ENCODE measurements around the gene ADRB2. TPM values are rescaled to one million over a fixed set of nuclear protein-coding genes. Genes with fewer than 3 reads are reported as not detected.
"Not testable (repeated sequence)": the region's sequence is repeated elsewhere in the genome, so short reads cannot be mapped to it uniquely, and the experiment has no call there.

Gene ADRB2
- total RNA-seq, 2 donors from 2014 or later, result 0.94 to 1.2 TPM

DNA sequence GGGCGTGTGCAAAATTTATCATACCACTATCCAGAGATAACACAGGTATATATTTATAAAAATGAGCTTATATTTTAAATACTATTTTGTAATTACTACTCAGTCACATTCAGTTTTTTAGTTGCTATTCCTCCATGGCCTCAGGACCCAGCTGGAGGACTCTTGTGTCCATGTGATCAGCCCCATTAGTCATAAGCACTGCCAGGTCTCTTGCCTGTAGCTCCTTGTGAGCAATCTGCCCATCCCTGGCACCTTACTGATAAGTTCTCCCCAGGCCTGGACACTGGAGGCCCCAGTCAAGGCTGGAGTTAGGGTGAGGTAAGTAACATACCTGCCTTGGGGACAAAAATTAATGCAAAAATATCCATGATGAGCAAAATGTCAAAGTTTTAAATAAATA is 29.5 kb upstream of the ADRB2 start:
- Histone ChIP-seq H3K27ac (no peak overlapping the region), H3K9ac (ENCODE audit: low read depth in 2 of 2, low read length in 2 of 2) (no peak overlapping the region), H3K4me3 (no peak overlapping the region), H3K36me3 (no peaks in the 10 kb centered on the region), H3K4me1 (no peaks in the 10 kb centered on the region), H3K27me3 (no peaks in the 10 kb centered on the region), H3K9me3 (no peaks in the 10 kb centered on the region)
- intact Hi-C loops (cut with DNase I), result no loop called here
- TF ChIP-seq, protein P1, sequence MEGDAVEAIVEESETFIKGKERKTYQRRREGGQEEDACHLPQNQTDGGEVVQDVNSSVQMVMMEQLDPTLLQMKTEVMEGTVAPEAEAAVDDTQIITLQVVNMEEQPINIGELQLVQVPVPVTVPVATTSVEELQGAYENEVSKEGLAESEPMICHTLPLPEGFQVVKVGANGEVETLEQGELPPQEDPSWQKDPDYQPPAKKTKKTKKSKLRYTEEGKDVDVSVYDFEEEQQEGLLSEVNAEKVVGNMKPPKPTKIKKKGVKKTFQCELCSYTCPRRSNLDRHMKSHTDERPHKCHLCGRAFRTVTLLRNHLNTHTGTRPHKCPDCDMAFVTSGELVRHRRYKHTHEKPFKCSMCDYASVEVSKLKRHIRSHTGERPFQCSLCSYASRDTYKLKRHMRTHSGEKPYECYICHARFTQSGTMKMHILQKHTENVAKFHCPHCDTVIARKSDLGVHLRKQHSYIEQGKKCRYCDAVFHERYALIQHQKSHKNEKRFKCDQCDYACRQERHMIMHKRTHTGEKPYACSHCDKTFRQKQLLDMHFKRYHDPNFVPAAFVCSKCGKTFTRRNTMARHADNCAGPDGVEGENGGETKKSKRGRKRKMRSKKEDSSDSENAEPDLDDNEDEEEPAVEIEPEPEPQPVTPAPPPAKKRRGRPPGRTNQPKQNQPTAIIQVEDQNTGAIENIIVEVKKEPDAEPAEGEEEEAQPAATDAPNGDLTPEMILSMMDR (IDR thresholded peaks at IDR 0.05), result no peak
- no peak for DNase-seq

DNA sequence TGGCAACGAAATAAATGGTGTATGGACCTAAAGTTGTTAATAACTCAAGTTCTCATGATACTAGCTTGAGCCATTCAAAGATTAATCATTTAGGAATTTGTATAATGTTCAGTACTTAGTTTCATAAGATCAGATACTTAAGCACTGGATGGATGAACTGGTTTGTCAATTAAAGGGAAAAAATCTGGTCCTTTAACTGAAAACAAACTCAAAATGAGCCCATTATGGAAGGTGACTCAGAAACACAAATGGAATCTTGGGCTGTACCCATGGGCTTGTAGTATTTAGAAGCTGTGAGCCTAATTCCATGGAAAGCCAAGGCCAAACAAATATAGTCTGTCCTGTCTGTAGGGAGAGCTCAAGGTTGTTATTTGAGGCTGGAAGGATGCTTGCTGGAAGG is 27.6 kb upstream of the ADRB2 start:
- no peaks in the 10 kb centered on the region for H3K27me3 ChIP-seq
- no peak for DNase-seq
- no peak overlapping the region for H3K4me3 ChIP-seq
- TF ChIP-seq, protein P1 (IDR thresholded peaks at IDR 0.05), result no peak
- H3K27ac ChIP-seq, result no peak overlapping the region
- H3K9ac ChIP-seq (ENCODE audit: low read depth in 2 of 2, low read length in 2 of 2), result no peak overlapping the region
- intact Hi-C loops (cut with DNase I), result no loop called here
- H3K36me3 ChIP-seq, result no peaks in the 10 kb centered on the region
- no peaks in the 10 kb centered on the region for H3K4me1 ChIP-seq
- H3K9me3 ChIP-seq, result no peaks in the 10 kb centered on the region

DNA sequence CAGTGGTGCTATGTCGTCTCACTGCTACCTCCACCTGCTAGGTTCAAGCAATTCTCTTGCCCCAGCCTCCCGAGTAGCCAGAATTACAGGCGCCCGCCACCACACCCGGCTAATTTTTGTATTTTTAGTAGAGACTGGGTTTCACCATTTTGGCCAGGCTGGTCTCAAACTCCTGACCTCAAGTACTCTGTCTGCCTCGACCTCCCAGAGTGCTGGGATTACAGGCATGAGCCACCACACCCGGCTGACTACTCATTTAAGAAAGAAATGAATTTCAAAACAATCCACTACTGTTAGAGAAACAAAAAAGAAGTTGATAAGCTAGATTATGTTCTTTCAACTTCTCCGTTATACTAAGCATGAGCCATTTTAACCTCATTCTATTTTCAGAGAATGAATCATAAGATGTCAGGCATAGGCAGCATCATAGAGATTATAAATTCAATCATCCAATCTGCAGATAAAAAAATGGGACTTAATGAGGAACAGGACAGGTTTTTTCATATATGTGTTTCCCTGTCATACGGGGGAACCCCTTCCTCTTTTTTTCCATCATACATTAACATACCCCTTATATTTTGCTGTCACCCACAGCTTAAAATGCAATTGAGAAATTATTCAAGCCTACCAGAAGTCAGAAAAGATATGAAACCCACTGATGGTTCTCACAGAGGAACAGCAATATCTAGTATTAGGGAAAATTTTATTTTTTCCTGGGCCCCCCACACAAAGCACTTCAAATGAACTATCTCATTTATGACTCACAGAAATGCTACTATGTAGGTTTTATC is 26.5 kb upstream of the ADRB2 start:
- TF ChIP-seq, protein P1 (IDR thresholded peaks at IDR 0.05), result no peak
- intact Hi-C loops (cut with DNase I), result no loop called here
- Histone ChIP-seq H3K27me3 (no peaks in the 10 kb centered on the region), H3K36me3 (no peaks in the 10 kb centered on the region), H3K27ac (no peak overlapping the region), H3K4me1 (no peaks in the 10 kb centered on the region), H3K9me3 (no peaks in the 10 kb centered on the region), H3K9ac (ENCODE audit: low read depth in 2 of 2, low read length in 2 of 2) (no peak overlapping the region), H3K4me3 (no peak overlapping the region)
- no peak for DNase-seq

DNA sequence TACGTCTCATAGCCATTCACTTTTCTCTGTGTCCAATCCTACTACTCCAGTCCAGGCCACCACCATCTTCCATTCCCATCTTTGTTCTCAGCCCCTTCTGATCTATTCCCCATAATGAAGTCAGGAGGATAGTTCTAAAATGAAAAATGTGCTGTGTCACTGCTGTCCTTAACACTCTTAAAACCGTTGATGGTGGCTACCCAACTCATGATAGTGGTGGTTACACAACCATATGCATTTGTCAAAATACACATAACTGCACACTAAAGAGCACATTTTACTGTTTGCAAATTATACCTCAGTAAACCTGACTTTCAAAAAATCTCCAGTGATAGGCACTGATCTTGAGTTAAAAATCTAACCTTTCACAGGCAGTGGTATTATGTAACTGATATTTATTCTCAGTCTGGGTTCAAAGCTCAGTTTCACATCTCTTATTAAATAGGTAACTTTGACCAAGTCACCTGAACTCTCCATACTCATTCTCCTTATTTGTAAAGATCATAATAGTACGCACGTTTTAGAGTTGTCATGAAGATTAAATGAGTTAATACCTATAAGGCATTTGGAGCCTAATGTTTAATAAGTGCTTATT is 24.6 kb upstream of the ADRB2 start:
- Histone ChIP-seq H3K9ac (ENCODE audit: low read depth in 2 of 2, low read length in 2 of 2) (no peak overlapping the region), H3K27me3 (no peaks in the 10 kb centered on the region), H3K4me1 (no peaks in the 10 kb centered on the region), H3K27ac (no peak overlapping the region), H3K36me3 (no peaks in the 10 kb centered on the region), H3K4me3 (no peak overlapping the region), H3K9me3 (no peaks in the 10 kb centered on the region)
- DNase-seq, result no peak
- TF ChIP-seq, protein P1 (IDR thresholded peaks at IDR 0.05), result no peak
- intact Hi-C loops (cut with DNase I), result no loop called here

DNA sequence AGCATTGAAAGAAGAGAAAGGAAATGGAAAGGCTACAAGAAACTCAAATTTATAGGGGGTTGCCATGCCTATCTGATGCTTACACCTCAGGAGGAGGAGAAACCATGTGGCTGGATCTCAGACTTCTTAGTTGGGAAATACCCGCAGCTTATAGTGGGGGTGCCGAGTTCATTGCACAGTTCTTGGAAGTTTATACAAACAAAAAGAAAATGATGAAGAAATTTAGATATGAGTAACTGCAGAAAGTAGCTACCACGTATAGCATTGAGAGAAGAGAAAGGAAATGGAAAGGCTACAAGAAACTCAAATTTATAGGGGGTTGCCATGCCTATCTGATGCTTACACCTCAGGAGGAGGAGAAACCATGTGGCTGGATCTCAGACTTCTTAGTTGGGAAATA is 23.0 kb upstream of the ADRB2 start:
- H3K36me3 ChIP-seq; DNase-seq; H3K9me3 ChIP-seq; intact Hi-C loops (cut with DNase I); H3K4me3 ChIP-seq; H3K27ac ChIP-seq; H3K9ac ChIP-seq (ENCODE audit: low read depth in 2 of 2, low read length in 2 of 2); H3K27me3 ChIP-seq; H3K4me1 ChIP-seq: not testable (repeated sequence)

DNA sequence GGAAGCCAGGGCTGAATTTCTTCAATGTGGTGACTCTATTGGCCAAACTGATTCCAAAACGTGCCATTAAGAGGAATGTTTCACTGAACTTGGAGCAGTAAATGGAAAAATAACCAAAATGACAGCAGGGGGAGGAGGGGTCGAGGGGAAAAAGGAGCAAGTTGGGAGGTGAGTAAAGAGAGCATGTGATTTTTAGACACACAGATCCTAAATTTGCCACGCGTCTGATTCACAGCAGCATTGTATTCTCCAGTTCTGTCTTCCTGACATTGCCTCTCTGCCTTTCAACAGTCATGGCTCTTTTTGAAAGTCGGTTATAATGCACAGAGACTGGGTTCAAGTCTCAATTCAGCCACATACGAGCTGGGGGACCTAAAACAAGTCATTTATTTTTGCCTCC is 22.0 kb upstream of the ADRB2 start:
- Histone ChIP-seq H3K9ac (ENCODE audit: low read depth in 2 of 2, low read length in 2 of 2) (no peak overlapping the region), H3K4me3 (no peak overlapping the region), H3K36me3 (no peaks in the 10 kb centered on the region), H3K4me1 (no peaks in the 10 kb centered on the region), H3K9me3 (no peaks in the 10 kb centered on the region), H3K27me3 (no peaks in the 10 kb centered on the region), H3K27ac (no peak overlapping the region)
- intact Hi-C loops (cut with DNase I), result no loop called here
- DNase-seq, result no peak
- TF ChIP-seq, protein P1 (IDR thresholded peaks at IDR 0.05), result no peak

All from colonic mucosa (tissue), 4 donors.